Activated naive CD8-positive, alpha-beta T cell (primary cell): ENCODE results near the gene APLNR.

Experiments used
- H3K27ac Mint-ChIP-seq: one replicate; pipeline ENCODE4 v1.8.0; 2021; ENCODE audit warnings: mixed read lengths
- H3K27me3 Mint-ChIP-seq: one replicate; pipeline ENCODE4 v1.8.0; 2021; ENCODE audit warnings: mixed read lengths
- H3K36me3 Mint-ChIP-seq: one replicate; pipeline ENCODE4 v1.8.0; 2021; ENCODE audit warnings: mixed read lengths
- H3K4me1 Mint-ChIP-seq: one replicate; pipeline ENCODE4 v1.8.0; 2021; ENCODE audit warnings: low read depth, mixed read lengths
- H3K4me3 Mint-ChIP-seq: one replicate; pipeline ENCODE4 v1.8.0; 2021; ENCODE audit warnings: mild to moderate bottlenecking, mixed read lengths
- H3K9me3 Mint-ChIP-seq: one replicate; pipeline ENCODE4 v1.8.0; 2021; ENCODE audit warnings: low read depth, mixed read lengths

Gene APLNR

DNA sequence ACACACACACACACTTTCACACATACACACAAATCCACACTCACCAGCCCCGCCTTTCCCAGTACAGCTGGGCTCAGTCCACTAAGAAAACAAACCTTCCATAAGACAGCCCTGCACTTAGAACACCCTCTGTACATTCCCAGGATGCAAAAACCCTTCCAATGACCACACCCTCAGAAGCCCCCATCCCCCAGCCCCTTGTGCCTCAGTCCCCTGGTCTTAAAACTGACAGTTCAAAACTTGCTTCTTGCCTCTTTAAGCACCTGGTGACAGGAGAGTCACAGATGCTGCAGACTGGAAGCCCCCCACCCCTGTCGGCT, 23.0 kb downstream of the APLNR start:
- no peaks in the 10 kb centered on the region for H3K36me3 Mint-ChIP-seq
- no peaks in the 10 kb centered on the region for H3K9me3 Mint-ChIP-seq
- peaks cover 7% of the 10 kb centered on the region for H3K27me3 Mint-ChIP-seq
- no peaks in the 10 kb centered on the region for H3K4me1 Mint-ChIP-seq
- no peak overlapping the region for H3K27ac Mint-ChIP-seq
- no peak overlapping the region for H3K4me3 Mint-ChIP-seq

DNA sequence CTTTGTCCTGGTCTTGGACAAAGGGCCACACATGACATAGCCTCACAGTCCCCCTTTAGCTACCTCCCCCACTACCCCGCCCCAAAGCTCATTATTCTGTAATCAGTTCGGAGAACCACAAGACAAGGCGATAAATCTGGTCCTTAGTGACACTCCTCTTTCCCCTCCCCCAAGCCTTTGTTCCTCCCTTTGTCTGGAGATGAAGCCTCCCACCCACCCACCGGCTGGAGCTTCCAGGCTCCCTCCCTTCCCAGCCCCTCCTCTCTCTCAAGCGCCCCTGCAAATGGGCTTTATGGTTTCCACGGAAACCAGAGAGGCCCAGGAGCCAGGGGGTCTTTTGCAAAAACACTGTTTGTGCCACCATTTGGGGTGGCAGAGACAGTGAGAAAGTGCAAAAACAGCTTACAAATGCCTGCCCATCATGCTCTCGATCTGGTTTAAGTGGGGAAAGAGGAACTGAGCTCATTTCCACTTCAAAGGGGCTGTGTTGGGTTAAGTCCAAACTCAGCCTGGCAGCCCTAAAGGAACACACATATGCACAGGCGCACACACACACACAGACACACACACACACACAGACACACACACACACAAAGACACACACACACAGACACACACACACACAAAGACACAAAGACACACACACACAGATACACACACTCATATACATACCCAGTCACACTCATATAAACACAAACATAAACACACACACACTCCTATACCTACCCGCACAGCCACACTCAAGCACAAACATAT, 23.5 kb downstream of the APLNR start:
- H3K4me3 Mint-ChIP-seq, result no peak overlapping the region
- no peaks in the 10 kb centered on the region for H3K4me1 Mint-ChIP-seq
- no peaks in the 10 kb centered on the region for H3K9me3 Mint-ChIP-seq
- H3K36me3 Mint-ChIP-seq, result no peaks in the 10 kb centered on the region
- H3K27me3 Mint-ChIP-seq, result peaks cover 7% of the 10 kb centered on the region
- H3K27ac Mint-ChIP-seq, result no peak overlapping the region

DNA sequence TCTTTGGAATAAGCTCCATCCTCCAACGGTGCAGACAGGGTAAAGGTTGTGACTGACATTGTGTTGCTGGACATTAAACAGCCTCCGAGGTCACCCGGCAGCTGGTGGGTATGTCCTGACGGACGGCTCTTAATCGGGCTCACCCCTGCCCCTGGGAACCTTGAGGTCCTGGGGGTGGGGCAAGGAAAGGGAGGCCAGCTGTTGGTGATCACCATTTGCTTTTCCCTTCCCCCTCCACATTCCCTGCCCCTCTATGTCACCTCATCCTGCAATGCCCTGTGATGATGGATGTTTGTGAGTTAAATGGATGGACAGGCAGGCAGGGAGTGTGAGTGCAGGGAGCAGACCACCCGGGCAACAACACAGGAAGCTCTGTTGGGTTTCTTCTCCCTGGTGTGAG, 26.3 kb downstream of the APLNR start:
- no peaks in the 10 kb centered on the region for H3K36me3 Mint-ChIP-seq
- H3K4me1 Mint-ChIP-seq, result no peaks in the 10 kb centered on the region
- H3K9me3 Mint-ChIP-seq, result no peaks in the 10 kb centered on the region
- no peak overlapping the region for H3K4me3 Mint-ChIP-seq
- H3K27me3 Mint-ChIP-seq, result peaks cover 6% of the 10 kb centered on the region
- H3K27ac Mint-ChIP-seq, result no peak overlapping the region

DNA sequence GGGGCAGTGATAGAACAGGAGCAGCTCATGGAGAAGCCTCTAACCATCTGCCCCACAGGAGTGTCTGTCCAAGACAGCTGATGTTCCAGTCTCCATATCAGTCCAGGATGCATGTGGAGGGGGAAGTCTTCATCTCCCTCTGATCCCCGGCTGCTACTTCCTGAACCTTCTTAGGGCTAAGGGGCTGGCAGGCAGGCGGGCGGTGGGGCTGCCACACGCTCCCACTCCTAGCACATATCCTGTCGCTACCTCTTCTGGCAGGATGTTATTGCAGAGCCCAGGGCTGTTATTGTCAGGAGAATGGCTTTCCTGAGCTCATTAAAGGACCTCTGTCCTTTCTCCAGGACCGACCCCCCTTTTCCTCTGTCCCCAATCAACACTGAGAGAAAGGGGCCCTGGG, 29.9 kb downstream of the APLNR start:
- H3K9me3 Mint-ChIP-seq, result no peaks in the 10 kb centered on the region
- H3K27ac Mint-ChIP-seq, result no peak overlapping the region
- H3K27me3 Mint-ChIP-seq, result peaks cover 10% of the 10 kb centered on the region
- H3K4me1 Mint-ChIP-seq, result no peaks in the 10 kb centered on the region
- H3K36me3 Mint-ChIP-seq, result no peaks in the 10 kb centered on the region
- H3K4me3 Mint-ChIP-seq, result no peak overlapping the region

DNA sequence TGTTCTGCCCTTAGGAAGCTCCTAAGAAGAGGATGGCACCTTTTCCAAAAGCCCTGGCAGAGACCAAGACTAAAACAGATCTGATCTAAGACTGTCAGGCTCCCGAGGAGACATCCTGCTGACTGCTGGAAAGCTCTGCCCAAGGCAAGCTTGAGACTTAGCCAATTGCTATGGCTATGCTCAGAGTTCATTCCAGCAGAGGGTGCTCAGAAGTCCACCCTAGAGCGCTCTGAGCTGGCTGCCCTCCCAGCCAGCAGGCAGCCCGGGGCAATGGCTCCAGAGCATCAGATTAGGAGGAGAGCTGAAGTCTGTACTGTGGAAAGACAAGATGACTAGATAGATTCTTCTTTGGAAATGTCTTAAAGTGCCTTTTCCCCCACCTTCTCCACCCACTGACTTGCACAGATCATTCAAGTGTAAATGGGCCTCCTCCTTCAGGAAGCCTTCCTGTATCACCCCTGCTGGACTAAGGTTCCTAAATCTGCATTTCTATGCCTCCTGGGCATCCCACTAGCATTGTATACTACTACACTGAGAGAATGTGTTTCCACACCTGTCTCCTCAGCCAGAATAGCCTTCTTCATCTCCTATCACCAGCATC, 31.9 kb downstream of the APLNR start:
- Mint-ChIP-seq H3K9me3 (no peaks in the 10 kb centered on the region), H3K36me3 (no peaks in the 10 kb centered on the region), H3K4me3 (no peak overlapping the region), H3K27ac (no peak overlapping the region), H3K4me1 (no peaks in the 10 kb centered on the region), H3K27me3 (peaks cover 11% of the 10 kb centered on the region)

DNA sequence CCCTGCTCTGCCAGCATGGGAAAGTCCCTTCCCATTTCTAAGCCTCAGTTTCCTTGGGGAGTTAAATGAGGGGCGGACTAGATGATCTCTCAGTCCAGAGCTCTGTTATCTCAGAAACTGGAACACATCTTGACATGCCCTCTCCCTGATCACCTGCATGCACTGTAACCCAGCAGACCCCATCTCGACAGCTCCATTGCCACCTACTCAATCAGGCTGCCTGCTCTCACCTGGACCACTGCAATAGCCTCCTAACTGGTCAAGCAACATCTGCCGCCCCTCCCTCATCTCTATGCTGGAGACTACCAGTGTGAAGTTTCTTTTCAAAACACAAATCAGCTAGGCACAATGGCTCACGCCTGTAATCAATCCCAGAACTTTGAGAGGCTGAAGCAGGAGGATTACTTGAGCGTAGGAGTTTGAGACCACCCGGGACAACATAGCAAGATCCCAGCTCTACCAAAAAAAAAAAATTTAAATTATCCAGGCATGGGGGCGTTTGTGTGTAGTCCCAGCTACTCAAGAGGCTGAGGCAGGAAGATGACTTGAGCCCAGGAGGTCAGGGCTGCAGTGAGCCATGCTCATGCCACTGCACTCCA, 33.1 kb downstream of the APLNR start:
- Mint-ChIP-seq H3K4me1 (no peaks in the 10 kb centered on the region), H3K27ac (no peak overlapping the region), H3K4me3 (no peak overlapping the region), H3K36me3 (no peaks in the 10 kb centered on the region), H3K27me3 (peaks cover 11% of the 10 kb centered on the region), H3K9me3 (no peaks in the 10 kb centered on the region)

DNA sequence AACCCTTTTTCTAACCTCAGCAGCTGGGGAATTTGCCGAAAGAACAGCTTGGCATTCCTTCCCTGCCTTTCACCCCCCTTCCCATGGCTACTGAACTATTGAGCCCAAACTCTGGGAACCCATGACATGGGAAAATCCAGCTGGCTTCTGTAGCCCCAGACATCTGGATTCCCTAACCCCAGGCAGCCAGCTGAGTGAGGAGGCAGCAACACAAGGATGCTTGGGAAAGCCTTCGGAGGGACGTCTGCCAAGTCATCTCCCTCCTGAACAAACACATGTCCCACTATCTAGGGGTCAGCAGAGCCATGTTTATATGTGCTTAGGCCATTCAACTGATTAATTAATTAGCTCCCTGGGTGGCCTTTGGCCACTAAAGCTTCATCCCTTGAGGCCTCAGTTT, 33.7 kb downstream of the APLNR start:
- no peaks in the 10 kb centered on the region for H3K36me3 Mint-ChIP-seq
- H3K27me3 Mint-ChIP-seq, result peaks cover 11% of the 10 kb centered on the region
- H3K9me3 Mint-ChIP-seq, result no peaks in the 10 kb centered on the region
- no peaks in the 10 kb centered on the region for H3K4me1 Mint-ChIP-seq
- no peak overlapping the region for H3K27ac Mint-ChIP-seq
- no peak overlapping the region for H3K4me3 Mint-ChIP-seq

DNA sequence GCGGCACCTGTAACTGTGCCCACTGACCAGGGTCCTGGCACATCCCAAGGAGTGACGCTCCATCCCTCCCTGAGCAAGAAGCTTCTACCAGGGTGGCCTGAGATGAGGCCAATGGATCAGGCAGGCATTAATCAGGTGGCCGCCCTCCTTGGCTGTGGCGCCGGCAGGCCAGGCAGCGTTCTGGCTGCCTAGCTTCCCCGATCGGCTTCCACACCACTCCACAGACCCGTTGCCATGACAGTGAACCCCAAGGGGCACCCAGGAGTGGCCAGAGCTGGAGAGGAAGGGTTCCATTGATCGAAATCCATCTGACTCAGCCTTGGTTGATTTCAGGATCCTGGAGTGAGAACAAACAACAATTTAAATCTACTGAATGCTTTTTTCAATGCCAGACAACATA, 34.8 kb downstream of the APLNR start:
- Mint-ChIP-seq H3K36me3 (no peaks in the 10 kb centered on the region), H3K4me3 (no peak overlapping the region), H3K4me1 (no peaks in the 10 kb centered on the region), H3K27me3 (peaks cover 11% of the 10 kb centered on the region), H3K9me3 (no peaks in the 10 kb centered on the region), H3K27ac (no peak overlapping the region)

DNA sequence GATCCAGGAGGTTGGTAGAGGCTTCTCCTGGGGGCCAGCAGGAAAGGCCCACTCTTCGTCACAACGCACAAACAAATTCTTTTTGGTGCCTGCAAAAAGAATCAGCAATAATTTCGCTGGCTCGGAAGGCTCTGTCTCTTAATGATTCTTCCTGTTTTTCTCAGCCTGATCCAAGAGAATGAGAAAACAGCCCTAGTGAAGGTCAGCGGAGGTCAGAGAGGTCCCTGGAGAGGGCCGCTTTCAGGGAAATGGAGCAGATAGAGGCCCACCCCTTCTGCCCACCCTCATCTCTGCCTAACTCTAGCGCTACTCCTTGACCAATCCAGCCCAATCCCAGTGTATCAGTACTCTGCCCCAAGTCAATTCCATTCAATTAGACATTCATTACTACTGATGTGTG, 36.1 kb downstream of the APLNR start:
- Mint-ChIP-seq H3K27me3 (peaks cover 5% of the 10 kb centered on the region), H3K27ac (no peak overlapping the region), H3K9me3 (no peaks in the 10 kb centered on the region), H3K4me3 (no peak overlapping the region), H3K4me1 (no peaks in the 10 kb centered on the region), H3K36me3 (no peaks in the 10 kb centered on the region)

DNA sequence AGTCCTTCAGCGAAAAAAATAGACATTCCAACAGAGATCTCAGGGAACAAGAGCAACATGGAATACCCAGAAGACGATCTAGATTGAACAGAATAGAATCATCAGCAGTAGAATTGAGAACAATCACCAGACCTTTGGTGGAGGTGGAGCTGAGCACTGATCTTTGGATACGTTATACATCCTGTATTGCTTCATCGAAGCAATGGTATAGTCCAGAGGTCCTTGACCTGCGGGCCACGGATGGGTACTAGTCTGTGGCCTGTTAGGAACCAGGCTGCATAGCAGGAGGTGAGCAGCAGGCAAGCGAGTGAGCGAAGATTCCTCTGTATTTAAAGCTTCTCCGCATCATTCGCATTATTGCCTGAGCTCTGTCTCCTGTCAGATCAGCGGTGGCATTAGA, 37.7 kb downstream of the APLNR start:
- Mint-ChIP-seq H3K4me1 (no peaks in the 10 kb centered on the region), H3K27me3 (peaks cover 7% of the 10 kb centered on the region), H3K4me3 (no peak overlapping the region), H3K27ac (no peak overlapping the region), H3K36me3 (no peaks in the 10 kb centered on the region), H3K9me3 (no peaks in the 10 kb centered on the region)

DNA sequence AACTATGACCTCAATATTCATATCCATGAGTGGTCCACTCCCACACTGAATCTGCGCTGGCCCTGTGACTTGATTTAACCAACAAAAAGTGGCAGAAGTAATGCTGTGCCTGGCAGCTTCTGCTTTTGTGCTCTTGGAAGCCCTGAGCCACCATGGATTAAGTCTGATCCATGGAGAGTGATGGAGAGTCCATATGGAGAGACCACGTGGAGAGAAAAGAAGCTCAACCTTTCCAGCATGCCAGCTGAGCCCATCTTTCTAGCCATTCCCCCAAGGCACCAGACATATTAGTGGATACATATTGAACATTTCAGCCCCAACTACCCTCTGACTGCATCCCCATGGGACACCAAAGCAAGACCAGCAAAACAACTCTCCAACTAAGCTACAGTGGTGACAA, 39.3 kb downstream of the APLNR start:
- no peaks in the 10 kb centered on the region for H3K36me3 Mint-ChIP-seq
- H3K4me3 Mint-ChIP-seq, result no peak overlapping the region
- no peaks in the 10 kb centered on the region for H3K9me3 Mint-ChIP-seq
- no peaks in the 10 kb centered on the region for H3K4me1 Mint-ChIP-seq
- H3K27me3 Mint-ChIP-seq, result peaks cover 10% of the 10 kb centered on the region
- H3K27ac Mint-ChIP-seq, result no peak overlapping the region

DNA sequence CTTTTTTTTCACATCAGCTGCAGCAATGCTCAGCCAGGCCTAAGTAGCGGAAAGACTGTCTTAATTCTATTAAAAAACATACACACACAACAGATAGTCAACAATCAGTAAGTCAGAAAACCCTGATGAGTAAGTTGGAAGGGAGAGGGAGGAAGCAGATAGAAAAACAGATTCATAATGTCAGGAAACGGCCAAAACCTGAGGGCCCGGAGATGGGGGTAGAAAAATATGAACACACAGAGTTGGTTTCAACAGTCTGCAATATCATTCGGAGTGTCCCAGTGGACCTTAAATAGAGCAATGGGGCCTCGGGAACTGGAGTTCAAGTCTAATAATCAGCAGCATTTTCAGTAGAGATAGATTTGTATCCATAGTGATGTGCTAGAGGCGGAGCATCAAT, 40.5 kb downstream of the APLNR start:
- Mint-ChIP-seq H3K36me3 (no peaks in the 10 kb centered on the region), H3K9me3 (no peaks in the 10 kb centered on the region), H3K4me1 (no peaks in the 10 kb centered on the region), H3K27ac (no peak overlapping the region), H3K27me3 (peaks cover 10% of the 10 kb centered on the region), H3K4me3 (no peak overlapping the region)

DNA sequence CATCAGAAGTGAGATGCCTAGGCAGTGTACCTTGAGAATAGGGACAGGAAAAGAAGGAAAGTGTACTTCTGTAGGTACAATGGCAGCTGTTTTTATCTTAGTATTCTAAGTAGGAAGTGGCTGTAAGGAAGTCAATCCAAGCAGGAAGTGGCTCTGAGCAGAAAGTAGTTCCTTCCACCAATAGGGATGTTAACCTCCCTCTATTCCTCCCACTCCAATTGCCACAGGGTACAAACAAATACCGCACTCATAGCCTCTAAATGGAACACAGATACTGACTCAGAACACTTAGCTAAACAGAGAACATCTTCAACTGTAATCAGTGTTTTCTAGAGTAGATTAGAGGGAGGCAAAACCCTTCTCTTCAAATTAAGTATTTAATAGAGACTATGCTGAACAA, 44.7 kb downstream of the APLNR start:
- no peak overlapping the region for H3K4me3 Mint-ChIP-seq
- H3K36me3 Mint-ChIP-seq, result no peaks in the 10 kb centered on the region
- H3K27me3 Mint-ChIP-seq, result peaks cover 21% of the 10 kb centered on the region
- no peaks in the 10 kb centered on the region for H3K4me1 Mint-ChIP-seq
- no peaks in the 10 kb centered on the region for H3K9me3 Mint-ChIP-seq
- H3K27ac Mint-ChIP-seq, result no peak overlapping the region

DNA sequence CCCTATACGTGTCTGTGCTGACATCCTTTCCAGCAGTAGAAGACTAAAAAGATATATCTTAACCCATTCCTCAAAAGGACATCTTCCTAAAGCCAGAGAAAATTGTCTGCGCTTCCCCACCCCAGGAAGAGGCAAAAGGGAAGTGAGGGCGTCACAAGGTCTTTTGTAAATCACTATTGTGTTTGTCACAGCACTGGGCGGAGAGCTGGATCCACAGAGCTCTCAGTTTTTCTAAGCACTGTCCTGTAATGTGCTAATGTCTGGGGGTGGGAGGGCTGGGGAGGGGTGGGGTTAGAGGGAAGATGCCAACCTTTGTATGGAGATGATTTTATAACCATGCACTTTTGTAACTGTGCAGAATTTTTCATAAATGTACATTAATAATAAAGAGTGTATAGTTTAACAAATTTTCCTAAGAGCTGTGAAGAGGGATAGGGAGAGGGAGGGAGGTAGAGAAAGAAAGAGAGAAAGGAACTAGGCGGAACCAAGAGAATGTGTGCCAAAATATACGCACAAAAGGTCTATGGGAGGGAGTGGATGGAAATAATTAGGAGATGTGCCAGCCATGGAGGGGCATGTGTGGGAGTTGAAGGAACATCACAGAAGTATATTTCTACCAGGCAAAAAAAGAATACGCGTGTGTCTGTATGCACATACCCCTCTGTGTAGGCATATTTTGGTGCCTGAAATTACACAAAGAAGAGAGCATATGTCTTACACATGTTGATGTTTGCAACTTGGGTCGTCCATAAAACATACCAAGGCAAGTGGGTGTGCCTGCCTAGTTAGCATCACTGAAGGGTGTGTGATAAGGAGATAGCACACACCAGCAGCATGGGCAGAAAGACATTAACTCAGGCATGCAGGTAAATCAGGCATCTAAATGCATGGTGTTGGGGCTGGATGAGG, 45.5 kb downstream of the APLNR start:
- Mint-ChIP-seq H3K4me1 (no peaks in the 10 kb centered on the region), H3K36me3 (no peaks in the 10 kb centered on the region), H3K4me3 (no peak overlapping the region), H3K27me3 (peaks cover 21% of the 10 kb centered on the region), H3K27ac (no peak overlapping the region), H3K9me3 (no peaks in the 10 kb centered on the region)

DNA sequence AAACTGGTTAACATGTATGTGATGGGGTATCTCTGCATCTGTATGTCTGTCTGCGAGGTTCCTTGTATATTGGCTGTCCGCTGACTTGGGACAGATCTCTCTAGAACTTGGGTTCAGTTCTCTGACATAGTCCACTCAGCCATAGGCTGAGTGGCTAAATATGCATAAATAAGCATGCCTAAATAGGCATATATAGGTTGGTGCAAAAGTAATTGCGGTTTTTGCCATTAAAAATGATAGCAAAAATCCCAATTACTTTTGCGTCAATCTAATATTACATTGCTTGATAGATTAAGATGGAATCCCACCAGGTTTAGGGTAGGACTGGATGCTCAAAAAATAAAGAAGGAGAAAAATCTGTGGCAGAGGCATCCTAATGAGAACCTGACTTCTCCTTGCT, 46.5 kb downstream of the APLNR start:
- Mint-ChIP-seq H3K27me3 (peaks cover 20% of the 10 kb centered on the region), H3K9me3 (no peaks in the 10 kb centered on the region), H3K27ac (no peak overlapping the region), H3K4me1 (no peaks in the 10 kb centered on the region), H3K36me3 (no peaks in the 10 kb centered on the region), H3K4me3 (no peak overlapping the region)
